OCI-LY1 (cell line): Measurements from ENCODE around the gene DNAJC11.

ENCODE experiments used
- CTCF ChIP-seq: fragments of 200-600 bp; sonication (generic), shearing (Covaris generic); IDR thresholded peaks from 2 replicates; pipeline ENCODE4 v1.5.1; 2017; ENCODE audit warnings: mild to moderate bottlenecking, antibody characterized with exemption, low read length, moderate library complexity, mixed read lengths
- EZH2 ChIP-seq: fragments of 200-600 bp; sonication (generic), shearing (Covaris generic); IDR thresholded peaks from 2 replicates; pipeline ENCODE4 v1.8.0; 2017; ENCODE audit warnings: borderline replicate concordance, mixed run types, mild to moderate bottlenecking, antibody characterized with exemption, low read length, moderate library complexity, mixed read lengths

- TF ChIP-seq CTCF (no peak), EZH2 (no peak)
Measured at GRCh38 chr1:6750490-6750889, 48.9 kb upstream of the DNAJC11 start.
